ENCODE data around the gene ERAP2.

ERAP2 gene

GRCh38 chr5:96968614-96969013 lies 92.3 kb downstream of the ERAP2 start:
- TF ChIP-seq, protein P1, sequence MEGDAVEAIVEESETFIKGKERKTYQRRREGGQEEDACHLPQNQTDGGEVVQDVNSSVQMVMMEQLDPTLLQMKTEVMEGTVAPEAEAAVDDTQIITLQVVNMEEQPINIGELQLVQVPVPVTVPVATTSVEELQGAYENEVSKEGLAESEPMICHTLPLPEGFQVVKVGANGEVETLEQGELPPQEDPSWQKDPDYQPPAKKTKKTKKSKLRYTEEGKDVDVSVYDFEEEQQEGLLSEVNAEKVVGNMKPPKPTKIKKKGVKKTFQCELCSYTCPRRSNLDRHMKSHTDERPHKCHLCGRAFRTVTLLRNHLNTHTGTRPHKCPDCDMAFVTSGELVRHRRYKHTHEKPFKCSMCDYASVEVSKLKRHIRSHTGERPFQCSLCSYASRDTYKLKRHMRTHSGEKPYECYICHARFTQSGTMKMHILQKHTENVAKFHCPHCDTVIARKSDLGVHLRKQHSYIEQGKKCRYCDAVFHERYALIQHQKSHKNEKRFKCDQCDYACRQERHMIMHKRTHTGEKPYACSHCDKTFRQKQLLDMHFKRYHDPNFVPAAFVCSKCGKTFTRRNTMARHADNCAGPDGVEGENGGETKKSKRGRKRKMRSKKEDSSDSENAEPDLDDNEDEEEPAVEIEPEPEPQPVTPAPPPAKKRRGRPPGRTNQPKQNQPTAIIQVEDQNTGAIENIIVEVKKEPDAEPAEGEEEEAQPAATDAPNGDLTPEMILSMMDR (IDR thresholded peaks at IDR 0.05; ENCODE audit: low read depth, low read length): no peak
- no peak for DNase-seq
- H3K9me3 ChIP-seq: no peaks in the 10 kb centered on the region
- H3K27me3 ChIP-seq: no peaks in the 10 kb centered on the region
- peaks cover 11% of the 10 kb centered on the region for H3K4me1 ChIP-seq
- no peaks in the 10 kb centered on the region for H3K36me3 ChIP-seq
- H3K4me3 ChIP-seq (ENCODE audit: low read depth, low read length): no peak overlapping the region
